Measurements from ENCODE around the gene ADCY1.

The ADCY1 gene

DNA sequence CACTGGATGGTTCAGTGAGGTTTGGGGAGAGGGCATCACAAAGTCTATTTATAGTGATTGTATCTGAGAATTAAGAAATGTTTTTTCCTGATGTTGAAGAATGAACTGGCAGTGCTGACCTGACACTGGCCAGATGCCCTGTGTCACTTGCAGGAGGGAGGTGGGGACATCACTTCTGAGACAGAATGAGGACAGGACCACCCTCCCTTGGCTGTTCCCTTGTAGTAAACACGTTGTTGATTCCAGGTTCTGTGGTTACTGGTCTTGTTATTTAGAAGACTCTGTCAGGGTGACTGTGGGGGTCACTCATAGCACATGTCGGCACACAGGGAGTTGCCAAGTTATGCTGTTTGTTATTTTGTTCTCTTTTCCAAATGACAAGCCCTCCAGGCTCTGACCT lies 126.4 kb downstream of the ADCY1 start:
- TF ChIP-seq, protein P1, sequence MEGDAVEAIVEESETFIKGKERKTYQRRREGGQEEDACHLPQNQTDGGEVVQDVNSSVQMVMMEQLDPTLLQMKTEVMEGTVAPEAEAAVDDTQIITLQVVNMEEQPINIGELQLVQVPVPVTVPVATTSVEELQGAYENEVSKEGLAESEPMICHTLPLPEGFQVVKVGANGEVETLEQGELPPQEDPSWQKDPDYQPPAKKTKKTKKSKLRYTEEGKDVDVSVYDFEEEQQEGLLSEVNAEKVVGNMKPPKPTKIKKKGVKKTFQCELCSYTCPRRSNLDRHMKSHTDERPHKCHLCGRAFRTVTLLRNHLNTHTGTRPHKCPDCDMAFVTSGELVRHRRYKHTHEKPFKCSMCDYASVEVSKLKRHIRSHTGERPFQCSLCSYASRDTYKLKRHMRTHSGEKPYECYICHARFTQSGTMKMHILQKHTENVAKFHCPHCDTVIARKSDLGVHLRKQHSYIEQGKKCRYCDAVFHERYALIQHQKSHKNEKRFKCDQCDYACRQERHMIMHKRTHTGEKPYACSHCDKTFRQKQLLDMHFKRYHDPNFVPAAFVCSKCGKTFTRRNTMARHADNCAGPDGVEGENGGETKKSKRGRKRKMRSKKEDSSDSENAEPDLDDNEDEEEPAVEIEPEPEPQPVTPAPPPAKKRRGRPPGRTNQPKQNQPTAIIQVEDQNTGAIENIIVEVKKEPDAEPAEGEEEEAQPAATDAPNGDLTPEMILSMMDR (IDR thresholded peaks at IDR 0.05; ENCODE audit: borderline replicate concordance, control extremely low read depth, extremely low read depth, insufficient read depth, missing control alignments), result no peak
- in situ Hi-C loops (cut with MboI; ENCODE audit: low sequenced_read_pairs, unreplicated experiment), result no loop called here
- DNase-seq (ENCODE audit: low spot score), result no peak

DNA sequence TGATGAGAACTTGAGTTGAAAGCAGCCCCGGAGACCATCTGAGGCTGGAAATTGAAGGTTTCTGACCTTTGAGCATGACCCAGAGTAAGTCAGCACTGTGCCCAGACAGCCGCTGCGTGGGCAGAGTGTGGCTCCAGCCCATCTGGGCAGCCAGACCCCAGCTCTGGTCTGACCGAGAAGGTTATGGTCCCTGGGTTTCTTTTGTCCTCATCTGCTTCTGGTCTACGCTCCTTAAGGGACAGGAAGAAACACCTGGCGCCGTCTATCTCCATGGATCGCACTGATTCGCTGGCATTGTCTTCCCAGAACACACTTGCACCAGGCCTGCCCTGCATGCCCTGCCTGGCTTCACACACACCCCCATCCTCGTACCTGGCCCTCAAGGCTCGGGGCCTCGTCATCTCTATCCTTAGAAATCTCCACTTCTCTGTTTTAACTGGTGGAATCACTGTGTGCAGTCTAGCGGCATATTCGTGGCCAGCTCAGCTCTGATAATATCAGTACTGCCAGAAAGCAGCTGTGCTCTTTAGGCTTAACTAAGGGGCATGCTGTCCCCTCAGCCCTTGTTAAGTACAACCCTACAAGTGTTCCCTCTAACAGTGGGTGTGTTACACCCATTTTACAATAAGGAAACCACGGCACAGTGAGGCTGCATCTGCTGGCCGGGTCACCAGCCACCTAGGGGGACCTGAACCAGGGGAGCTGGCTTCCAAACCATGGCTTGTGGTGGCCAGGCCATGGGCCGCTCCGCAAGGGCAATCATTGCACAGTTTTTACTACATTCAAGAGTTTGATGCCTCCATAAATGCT lies 127.7 kb downstream of the ADCY1 start:
- no peak for DNase-seq (ENCODE audit: low spot score)
- in situ Hi-C loops (cut with MboI; ENCODE audit: low sequenced_read_pairs, unreplicated experiment), result no loop called here

GRCh38 chr7:45702751-45703150 lies 128.6 kb downstream of the ADCY1 start:
- in situ Hi-C loops (cut with MboI; ENCODE audit: low sequenced_read_pairs, unreplicated experiment), result no loop called here
- DNase-seq (ENCODE audit: low spot score), result no peak
- TF ChIP-seq, protein P1 (IDR thresholded peaks at IDR 0.05; ENCODE audit: borderline replicate concordance, control extremely low read depth, extremely low read depth, insufficient read depth, missing control alignments), result no peak

More for the DNA sequence above, 127.7 kb downstream of the ADCY1 start:
- TF ChIP-seq, protein P1 (IDR thresholded peaks at IDR 0.05; ENCODE audit: borderline replicate concordance, control extremely low read depth, extremely low read depth, insufficient read depth, missing control alignments), result no peak

DNA sequence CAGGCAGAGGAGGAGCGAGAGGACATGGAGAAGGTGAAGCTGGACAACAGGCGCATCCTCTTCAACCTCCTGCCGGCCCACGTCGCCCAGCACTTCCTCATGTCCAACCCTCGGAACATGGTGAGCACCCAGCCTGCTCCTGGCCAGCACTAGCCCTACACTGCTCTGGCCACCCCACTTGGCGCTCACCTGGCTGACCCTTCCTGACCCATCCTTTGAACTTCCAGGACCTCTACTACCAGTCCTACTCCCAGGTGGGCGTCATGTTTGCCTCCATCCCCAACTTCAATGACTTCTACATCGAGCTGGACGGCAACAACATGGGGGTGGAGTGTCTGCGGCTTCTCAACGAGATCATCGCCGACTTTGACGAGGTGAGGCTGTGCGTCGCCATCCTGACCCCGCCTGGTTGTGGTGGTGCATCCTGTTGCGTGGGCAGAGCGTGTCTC lies 129.2 kb downstream of the ADCY1 start:
- in situ Hi-C loops (cut with MboI; ENCODE audit: low sequenced_read_pairs, unreplicated experiment), result no loop called here
- no peak for DNase-seq (ENCODE audit: low spot score)
- TF ChIP-seq, protein P1 (IDR thresholded peaks at IDR 0.05; ENCODE audit: borderline replicate concordance, control extremely low read depth, extremely low read depth, insufficient read depth, missing control alignments), result no peak

DNA sequence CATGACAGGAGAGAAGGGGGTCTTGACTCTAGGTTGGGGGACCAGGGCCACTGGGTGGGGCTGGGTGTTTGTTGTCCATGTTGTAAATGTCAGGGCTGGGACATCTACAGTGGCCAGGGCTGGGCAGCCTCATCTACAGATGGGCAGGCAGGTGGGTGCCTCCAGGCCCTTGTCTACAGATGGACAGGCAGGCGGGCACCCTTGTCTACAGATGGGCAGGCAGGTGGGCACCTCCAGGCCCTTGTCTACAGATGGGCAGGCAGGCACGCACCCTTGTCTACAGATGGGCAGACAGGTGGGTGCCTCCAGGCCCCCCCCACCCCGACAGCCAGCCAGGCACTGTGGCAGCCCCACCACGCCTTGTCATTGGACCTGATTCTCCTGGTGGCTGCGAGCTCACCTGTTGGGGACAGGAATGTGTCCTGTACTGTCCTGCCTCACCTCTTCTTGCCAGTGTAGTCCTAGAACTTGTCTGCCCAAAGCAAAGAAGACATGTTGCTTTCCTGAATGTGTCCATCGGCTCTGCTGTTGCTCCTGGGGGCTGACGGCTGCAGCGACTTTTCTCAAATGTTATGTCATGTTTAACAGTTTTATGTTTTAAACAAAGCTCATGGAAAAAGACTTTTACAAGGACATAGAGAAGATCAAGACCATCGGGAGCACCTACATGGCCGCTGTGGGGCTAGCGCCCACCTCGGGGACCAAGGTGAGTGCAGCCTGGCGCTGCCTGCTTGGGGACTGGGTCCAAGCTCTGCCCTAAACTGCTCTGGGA lies 129.9 kb downstream of the ADCY1 start:
- TF ChIP-seq, protein P1 (IDR thresholded peaks at IDR 0.05; ENCODE audit: borderline replicate concordance, control extremely low read depth, extremely low read depth, insufficient read depth, missing control alignments), result no peak
- in situ Hi-C loops (cut with MboI; ENCODE audit: low sequenced_read_pairs, unreplicated experiment), result no loop called here
- DNase-seq (ENCODE audit: low spot score), result no peak

GRCh38 chr7:45704683-45705016 lies 130.5 kb downstream of the ADCY1 start:
- no peak for DNase-seq (ENCODE audit: low spot score)
- TF ChIP-seq, protein P1 (IDR thresholded peaks at IDR 0.05; ENCODE audit: borderline replicate concordance, control extremely low read depth, extremely low read depth, insufficient read depth, missing control alignments), result no peak
- in situ Hi-C loops (cut with MboI; ENCODE audit: low sequenced_read_pairs, unreplicated experiment), result no loop called here
